GM18858 (cell line): ENCODE data around the gene CTSA.

Experiments
- ATAC-seq: cut with Tn5 transposase; IDR thresholded peaks from one replicate; pipeline ENCODE4 v1.9.1; 2021; ENCODE audit not compliant: unreplicated experiment

Gene CTSA

GRCh38 chr20:45890985-45891983, at the start of gene CTSA, which contains the start of gene NEURL2:
CTSA (plus strand) TSS chr20:45891335; CDS start chr20:45891569, 234 bp downstream.
NEURL2 (minus strand) TSS chr20:45891208; CDS start chr20:45890991, 217 bp downstream.
- peak; percentile 62 for ATAC-seq

GRCh38 chr20:45841407-45842129, 49.6 kb upstream of the CTSA start:
- ATAC-seq: no peak

GRCh38 chr20:45842169-45842812, 48.8 kb upstream of the CTSA start:
- ATAC-seq: no peak

DNA sequence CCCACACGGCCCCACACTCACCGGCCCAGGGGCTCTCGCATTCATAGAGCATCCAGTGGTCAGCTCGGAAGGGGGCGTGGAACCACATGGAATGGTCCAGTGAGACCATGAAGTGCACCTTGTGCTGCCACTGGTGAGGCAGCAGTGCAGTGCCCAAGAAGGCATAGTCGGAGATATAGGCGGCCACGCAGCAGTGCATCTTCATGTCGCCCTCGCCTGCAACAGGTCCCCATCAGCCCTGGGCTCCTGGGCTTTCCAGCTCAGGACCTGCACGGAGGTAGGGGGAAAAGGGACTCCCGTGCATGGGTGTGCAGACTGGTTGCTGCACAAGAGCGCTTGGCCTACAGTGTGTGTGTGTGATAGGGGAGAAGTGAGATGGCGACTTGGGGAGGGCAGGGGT, 47.6 kb upstream of the CTSA start:
- no peak for ATAC-seq

DNA sequence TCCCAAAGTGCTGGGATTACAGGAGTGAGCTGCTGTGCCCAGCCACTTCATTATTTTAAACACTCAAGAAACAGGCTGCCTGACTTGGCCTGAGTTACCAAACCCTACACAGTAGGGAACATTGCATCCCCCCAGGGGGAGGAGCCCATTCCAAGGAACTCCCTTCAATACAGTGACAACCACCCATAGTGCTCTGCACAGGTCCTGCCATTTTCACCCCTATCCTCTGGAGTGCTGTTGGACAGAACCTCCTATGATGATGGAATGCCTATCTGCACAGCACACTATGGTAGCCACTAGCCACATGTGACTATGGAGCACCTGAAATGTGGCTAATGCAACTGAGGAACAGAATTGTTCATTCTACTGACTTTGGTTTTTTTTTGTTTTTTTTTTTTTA, 45.7 kb upstream of the CTSA start:
- no peak for ATAC-seq

DNA sequence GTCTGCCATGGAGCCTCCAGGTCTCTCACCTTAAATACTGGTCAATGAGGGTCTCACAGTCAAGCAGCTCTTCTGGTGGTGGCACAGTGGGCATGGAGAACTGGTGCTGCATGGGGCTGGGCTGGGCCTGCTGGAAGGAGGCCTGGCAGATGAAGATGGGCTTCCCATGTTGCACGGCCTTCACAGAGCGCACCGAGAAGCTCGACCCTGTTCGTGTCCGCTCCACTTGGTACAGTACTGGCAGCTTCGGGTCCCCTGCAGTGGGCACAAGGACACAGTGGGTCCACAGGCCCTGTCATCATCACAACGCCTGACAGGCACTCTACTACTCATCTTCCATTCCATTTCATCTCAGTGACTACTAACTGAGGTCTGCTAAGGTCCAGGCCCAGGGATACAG, 42.7 kb upstream of the CTSA start:
- no peak for ATAC-seq

GRCh38 chr20:45848969-45849582, 42.1 kb upstream of the CTSA start:
- no peak for ATAC-seq

- ATAC-seq: no peak
Observed at GRCh38 chr20:45850238-45850637, 40.9 kb upstream of the CTSA start.

DNA sequence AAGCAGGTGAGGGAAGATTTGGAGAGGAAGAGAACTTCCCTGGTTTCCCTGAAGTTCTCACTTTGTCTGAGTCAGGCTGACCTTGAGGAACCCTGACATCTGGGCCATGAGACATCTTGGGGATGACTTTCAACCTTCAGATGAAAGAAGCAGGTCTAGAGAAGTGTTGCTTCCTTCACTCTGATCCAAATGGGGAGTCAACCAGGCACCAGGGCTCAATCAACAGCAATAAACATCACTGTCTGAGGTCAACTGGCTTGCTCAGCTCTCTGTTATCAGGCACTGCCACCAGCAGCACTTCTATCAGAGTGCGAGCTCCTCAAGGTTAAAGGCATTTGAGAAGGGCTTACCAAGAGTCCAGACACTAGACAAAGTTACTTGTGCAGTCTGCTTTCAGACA, 40.2 kb upstream of the CTSA start:
- no peak for ATAC-seq

- ATAC-seq: no peak
Observed at GRCh38 chr20:45851501-45851900, 39.6 kb upstream of the CTSA start.

DNA sequence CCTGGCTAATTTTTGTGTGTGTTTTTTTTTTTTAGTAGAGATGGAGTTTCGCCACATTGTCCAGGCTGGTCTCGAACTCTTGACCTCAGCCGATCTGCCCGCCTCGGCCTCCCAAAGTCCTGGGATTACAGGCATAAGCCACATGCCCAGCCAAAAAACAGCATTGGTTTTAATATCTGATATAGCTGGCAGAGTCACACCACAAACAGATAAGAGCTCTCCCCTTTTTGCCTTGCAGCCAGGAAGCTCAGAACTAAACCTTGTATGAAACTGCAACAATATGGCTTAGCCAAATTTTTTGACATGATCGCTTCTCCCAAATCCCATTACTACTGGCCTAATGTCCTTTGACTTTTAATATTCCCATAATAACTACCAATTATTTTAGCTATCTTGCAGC, 38.8 kb upstream of the CTSA start:
- no peak for ATAC-seq

DNA sequence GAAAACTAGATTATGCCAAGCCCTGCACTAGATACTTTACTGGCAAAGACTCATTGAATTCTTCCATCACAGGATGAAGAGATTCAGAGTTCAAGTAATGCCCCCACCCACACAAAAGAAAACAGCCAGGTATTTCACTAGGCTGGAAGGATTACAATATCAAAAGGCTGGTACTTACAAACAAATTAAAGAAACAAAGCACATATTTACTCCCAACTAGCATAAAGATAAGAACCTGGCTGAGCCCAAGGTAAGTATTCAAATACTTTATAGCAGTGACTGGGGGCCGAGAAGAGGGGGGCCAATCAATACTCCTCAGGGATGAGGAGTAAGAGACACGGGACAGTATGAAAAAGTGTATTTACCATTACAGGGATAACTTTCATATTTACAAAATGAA, 37.7 kb upstream of the CTSA start:
- no peak for ATAC-seq

- peak; percentile 92 for ATAC-seq
Observed at GRCh38 chr20:45857114-45857881, 33.8 kb upstream of the CTSA start, which contains the start of the genes ACOT8 and ZSWIM3. ACOT8 (minus strand) TSS chr20:45857392; CDS start chr20:45857315, 77 bp downstream. ZSWIM3 (plus strand) TSS chr20:45857614; CDS start chr20:45857826, 212 bp downstream.

- no peak for ATAC-seq
Observed at GRCh38 chr20:45857882-45858216, 33.3 kb upstream of the CTSA start.

DNA sequence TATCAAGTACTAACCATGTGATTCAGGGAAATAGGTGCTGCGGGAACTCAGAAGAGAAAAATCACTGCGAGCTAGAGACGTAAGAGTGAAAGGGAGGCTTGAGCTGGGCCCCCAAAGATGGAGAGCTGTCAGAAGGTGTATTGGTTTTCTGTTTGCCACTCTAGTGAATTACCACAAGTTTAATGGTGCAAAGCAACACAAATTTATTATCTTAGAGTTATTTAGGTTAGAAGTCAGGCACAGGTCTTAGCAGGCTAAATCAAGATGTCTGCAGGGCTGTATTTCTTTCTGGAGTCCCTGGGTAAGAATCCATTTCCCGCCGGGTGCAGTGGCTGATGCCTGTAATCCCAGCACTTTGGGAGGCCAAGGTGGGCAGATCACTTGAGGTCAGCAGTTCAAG, 31.2 kb upstream of the CTSA start:
- no peak for ATAC-seq

DNA sequence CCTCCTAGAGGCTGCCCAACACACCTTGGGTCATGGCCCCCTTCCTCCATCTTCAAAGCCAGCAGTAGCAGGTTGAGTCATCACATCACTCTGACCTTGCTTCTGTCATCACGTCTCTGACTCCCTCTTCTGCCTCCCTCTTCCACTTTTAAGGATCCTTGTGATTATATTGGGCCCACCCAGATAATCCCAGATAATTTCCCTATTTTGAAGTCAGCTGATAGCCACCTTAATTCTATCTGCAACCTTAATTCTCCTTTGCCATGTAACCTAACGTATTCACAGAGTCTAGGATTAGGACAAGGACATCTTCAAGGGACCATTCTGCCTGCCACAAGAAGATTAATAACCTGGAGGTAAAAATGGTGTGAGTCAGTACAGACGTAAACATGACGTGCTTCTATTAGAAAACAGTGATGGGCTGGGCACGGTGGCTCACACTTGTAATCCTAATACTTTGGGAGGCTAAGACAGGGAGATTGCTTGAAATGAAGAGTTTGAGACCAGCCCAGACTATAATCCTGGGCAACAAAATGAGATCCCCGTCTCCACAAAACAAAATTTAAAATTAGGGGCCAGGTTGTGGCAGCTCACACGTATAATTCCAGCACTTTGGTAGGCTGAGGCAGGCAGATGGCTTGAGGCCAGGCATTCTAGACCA, 30.4 kb upstream of the CTSA start:
- no peak for ATAC-seq

- ATAC-seq: no peak
Observed at GRCh38 chr20:45861221-45862075, 29.7 kb upstream of the CTSA start.

DNA sequence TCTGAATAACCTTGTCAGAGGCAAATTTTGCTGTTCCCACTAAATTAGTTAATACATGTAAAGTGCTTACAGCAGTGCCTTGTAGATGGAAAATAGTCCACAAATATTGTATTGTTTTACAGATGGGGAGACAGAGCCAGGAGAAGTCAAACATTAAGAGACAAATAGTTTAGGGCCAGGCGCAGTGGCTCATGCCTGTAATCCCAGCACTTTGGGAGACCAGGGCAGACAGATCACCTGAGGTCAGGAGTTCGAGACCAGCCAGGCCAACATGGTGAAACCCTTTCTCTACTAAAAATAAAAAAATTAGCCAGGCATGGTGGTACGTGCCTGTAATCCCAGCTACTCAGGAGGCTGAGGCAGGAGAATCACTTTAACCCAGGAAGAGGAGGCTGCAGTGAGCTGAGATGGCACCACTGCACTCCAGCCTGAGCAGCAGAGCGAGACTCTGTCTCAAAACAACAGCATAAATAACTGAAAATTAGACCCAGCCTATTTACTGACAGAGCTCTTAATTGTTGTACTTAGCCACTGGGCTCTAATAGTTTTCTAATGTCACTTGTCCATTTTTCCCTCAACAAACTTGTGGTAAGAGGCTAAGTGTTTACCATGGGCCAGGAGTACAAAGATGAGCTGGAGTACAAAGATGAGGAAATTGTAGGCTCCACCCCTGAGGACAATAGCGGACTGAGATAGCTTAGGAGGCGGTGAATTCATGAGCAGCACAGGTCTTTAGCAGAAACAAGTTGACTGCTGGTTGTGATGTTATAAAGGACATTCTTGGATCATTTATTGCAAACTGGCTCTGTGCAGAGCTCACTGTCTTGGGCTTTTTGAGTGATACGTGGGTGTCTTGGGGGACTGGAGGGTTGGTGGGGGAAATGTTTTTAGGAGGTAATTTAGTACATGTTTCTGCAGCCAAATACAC, 27.3 kb upstream of the CTSA start:
- no peak for ATAC-seq
